Right atrium auricular region (tissue), 2 donors: ENCODE measurements around the gene RALBP1. TPM values are rescaled to one million over a fixed set of nuclear protein-coding genes. Genes with fewer than 3 reads are reported as not detected.

Experiments
- DNase-seq: peaks from one replicate; pipeline ENCODE4 v3.0.0-alpha.2; 2019; ENCODE audit warnings: low spot score
- H3K27ac ChIP-seq, 2 donors: fragments of 200-600 bp; sonication (generic); 1 replicate in 1 of 2; 2 replicates in 1 of 2; pipeline ENCODE4 v1.5.1; 2016 to 2019
- H3K27me3 ChIP-seq, 2 donors: fragments of 200-600 bp; sonication (generic); one replicate each; pipeline versions ENCODE4 v1.5.1 to v1.6.0; 2017 to 2019
- H3K36me3 ChIP-seq: fragments of 200-600 bp; sonication (generic); one replicate; pipeline ENCODE4 v1.5.1; 2016
- H3K4me1 ChIP-seq, 2 donors: fragments of 200-600 bp; sonication (generic); one replicate each; pipeline versions ENCODE4 v1.5.1 to v1.6.0; 2017 to 2019
- H3K4me3 ChIP-seq, 2 donors: fragments of 200-600 bp; sonication (generic); 1 replicate in 1 of 2; 2 replicates in 1 of 2; pipeline ENCODE4 v1.5.1; 2017 to 2019; ENCODE audit warnings: mild to moderate bottlenecking in 1 of 2, moderate library complexity in 1 of 2
- H3K9me3 ChIP-seq, 2 donors: fragments of 200-600 bp; sonication (generic); one replicate each; pipeline ENCODE4 v1.5.1; 2019
- CTCF ChIP-seq, 2 donors: fragments of 200-600 bp; sonication (generic); IDR thresholded peaks; one replicate each; pipeline ENCODE4 v1.5.1; 2019; ENCODE audit warnings: antibody characterized with exemption in 2 of 2
- total RNA-seq, 2 donors: library from RNA; depleted of rRNA; stranded (reverse); fragments of >200 nt; gene quantifications; one replicate each; pipeline ENCODE4 v1.1.0, GENCODE V29; 2016

The RALBP1 gene
- total RNA-seq, 2 donors from 2014 or later = 58.7 to 62.5 TPM

- TF ChIP-seq CTCF (IDR thresholded peaks at IDR 0.05) = peak; percentile 75 to 93
- Histone ChIP-seq H3K9me3 (no peaks in the 10 kb centered on the region), H3K4me1 (peaks cover 0 to 6% of the 10 kb centered on the region in 2 donors), H3K27ac (no peak overlapping the region), H3K36me3 (peaks cover 22% of the 10 kb centered on the region), H3K4me3 (no peak overlapping the region), H3K27me3 (no peaks in the 10 kb centered on the region)
- DNase-seq = peak; percentile 84
Observed at GRCh38 chr18:9575558-9575957, 100.2 kb downstream of the RALBP1 start.

GRCh38 chr18:9577361-9577760 is 102.0 kb downstream of the RALBP1 start:
- no peak for DNase-seq
- no peak for TF ChIP-seq CTCF (IDR thresholded peaks at IDR 0.05)
- peaks cover 0 to 4% of the 10 kb centered on the region in 2 donors for H3K9me3 ChIP-seq
- no peaks in the 10 kb centered on the region for H3K27me3 ChIP-seq
- H3K36me3 ChIP-seq = peaks cover 24% of the 10 kb centered on the region
- H3K4me1 ChIP-seq = peaks cover 0 to 6% of the 10 kb centered on the region in 2 donors
- no peak overlapping the region for H3K27ac ChIP-seq
- no peak overlapping the region for H3K4me3 ChIP-seq

- H3K9me3 ChIP-seq = peaks cover 0 to 7% of the 10 kb centered on the region in 2 donors
- TF ChIP-seq CTCF (IDR thresholded peaks at IDR 0.05) = no peak
- H3K4me1 ChIP-seq = peaks cover 0 to 6% of the 10 kb centered on the region in 2 donors
- no peak for DNase-seq
- H3K4me3 ChIP-seq = no peak overlapping the region
- H3K27me3 ChIP-seq = no peaks in the 10 kb centered on the region
- H3K36me3 ChIP-seq = peaks cover 32% of the 10 kb centered on the region
- no peak overlapping the region for H3K27ac ChIP-seq
Observed at GRCh38 chr18:9578306-9578705, 103.0 kb downstream of the RALBP1 start.

GRCh38 chr18:9581667-9582066 is 106.4 kb downstream of the RALBP1 start:
- no peak overlapping the region for H3K4me3 ChIP-seq
- H3K36me3 ChIP-seq = peaks cover 36% of the 10 kb centered on the region
- no peaks in the 10 kb centered on the region for H3K4me1 ChIP-seq
- TF ChIP-seq CTCF (IDR thresholded peaks at IDR 0.05) = no peak
- H3K27ac ChIP-seq = no peak overlapping the region
- no peaks in the 10 kb centered on the region for H3K27me3 ChIP-seq
- H3K9me3 ChIP-seq = peaks cover 0 to 7% of the 10 kb centered on the region in 2 donors
- DNase-seq = no peak

- Histone ChIP-seq H3K4me3 (no peak overlapping the region), H3K36me3 (peaks cover 42% of the 10 kb centered on the region), H3K27ac (no peak overlapping the region), H3K9me3 (peaks cover 0 to 7% of the 10 kb centered on the region in 2 donors), H3K4me1 (no peaks in the 10 kb centered on the region), H3K27me3 (no peaks in the 10 kb centered on the region)
- TF ChIP-seq CTCF (IDR thresholded peaks at IDR 0.05) = no peak
- DNase-seq = no peak
Observed at GRCh38 chr18:9586814-9587213, 111.5 kb downstream of the RALBP1 start.

Other genes with a start within 250 kb of the RALBP1 start
- 10 to 100 TPM; 14.7 to 16.6 TPM for gene TWSG1, start 140.7 kb upstream of the RALBP1 start, total RNA-seq
- 10 to 100 TPM; 38.9 to 51.4 TPM for gene PPP4R1, start 139.0 kb downstream of the RALBP1 start, total RNA-seq
- gene RAB31, start 232.8 kb downstream of the RALBP1 start, total RNA-seq = 10 to 100 TPM in 1 of 2 donors, 1 to 10 TPM in 1; 9.9 to 29.2 TPM